HepG2 (cell line): ENCODE data around the gene RERE. TPM values are rescaled to one million over a fixed set of nuclear protein-coding genes. Genes with fewer than 3 reads are reported as not detected.

ENCODE experiments used
- ATM ChIP-seq: fragments of 450-650 bp; IDR thresholded peaks from 2 replicates; pipeline ENCODE4 v1.7.1; 2017; ENCODE audit warnings: mild to moderate bottlenecking, borderline replicate concordance
- CREB1 ChIP-seq, 2 experiments: fragments of 450-650 bp in 1 of 2; IDR thresholded peaks; 2 replicates each; pipeline ENCODE4 v1.6.1; 2016 to 2017; ENCODE audit warnings: control low read depth in 1 of 2, mild to moderate bottlenecking in 1 of 2, missing compliant biosample characterization in 1 of 2, missing genetic modification characterization in 1 of 2
- ELF3 ChIP-seq: IDR thresholded peaks from 2 replicates; pipeline ENCODE4 v1.6.1; 2016; ENCODE audit warnings: missing genetic modification reagents, missing compliant biosample characterization
- MXD4 ChIP-seq: IDR thresholded peaks from 2 replicates; pipeline ENCODE4 v1.6.1; 2016; ENCODE audit warnings: mild to moderate bottlenecking, missing biosample characterization, missing genetic modification reagents
- NCOA2 ChIP-seq: sonication (generic); formaldehyde crosslinking; IDR thresholded peaks from 2 replicates; pipeline ENCODE4 v1.8.0; 2022; ENCODE audit warnings: inconsistent platforms
- PAF1 ChIP-seq: IDR thresholded peaks from 2 replicates; pipeline ENCODE4 v1.6.1; 2016; ENCODE audit warnings: missing genetic modification reagents, missing compliant biosample characterization
- SRF ChIP-seq: IDR thresholded peaks from 2 replicates; pipeline ENCODE4 v1.6.1; 2011; ENCODE audit warnings: mild to moderate bottlenecking, low read depth, low read length, moderate library complexity
- TGIF2 ChIP-seq: IDR thresholded peaks from 2 replicates; pipeline ENCODE4 v1.6.1; 2016; ENCODE audit warnings: control low read depth, missing compliant biosample characterization
- ZNF564 ChIP-seq: sonication (generic); formaldehyde crosslinking; IDR thresholded peaks from 2 replicates; pipeline ENCODE4 v1.8.1; 2023; ENCODE audit warnings: mild to moderate bottlenecking, missing genetic modification reagents
- ZNF609 ChIP-seq: sonication (generic); formaldehyde crosslinking; IDR thresholded peaks from 2 replicates; pipeline ENCODE4 v1.4.0; 2020; ENCODE audit warnings: mild to moderate bottlenecking, missing genetic modification reagents, borderline replicate concordance
- polyA plus RNA-seq, 8 experiments: library from polyadenylated mRNA; depleted of rRNA in 3 of 8; stranded (reverse) in 7 of 8; unstranded in 1 of 8; fragments of >200 nt; fragmentation: Illumina TruSeq in 4 of 8; extraction: Trizol in 4 of 8; gene quantifications; 2 replicates each; pipeline versions ENCODE4 v1.2.1 to v1.2.3, GENCODE V29; 2011 to 2016; ENCODE audit warnings: low read depth in 4 of 8, missing spikeins in 1 of 8, mixed read lengths in 1 of 8; ENCODE audit not compliant: insufficient read depth in 1 of 8
- total RNA-seq, 5 experiments: library from RNA; depleted of rRNA; stranded (reverse); fragments of >200 nt; fragmentation: Illumina TruSeq; extraction: Trizol; gene quantifications; 2 replicates each; pipeline ENCODE4 v1.2.3, GENCODE V29; 2016; ENCODE audit warnings: low read depth in 1 of 5
- TF ChIP-seq, protein P1 (sequence below): sonication (generic); formaldehyde crosslinking; IDR thresholded peaks from 2 replicates; pipeline ENCODE4 v1.5.0; 2020; ENCODE audit warnings: mild to moderate bottlenecking, missing genetic modification reagents, moderate library complexity
- TF ChIP-seq, protein P2 (sequence below): IDR thresholded peaks from 2 replicates; pipeline ENCODE4 v1.6.1; 2016
- TF ChIP-seq, protein P3 (sequence below): IDR thresholded peaks from 2 replicates; pipeline ENCODE4 v1.6.1; 2016; ENCODE audit warnings: control low read depth
- TF ChIP-seq, protein P4 (sequence below): sonication (generic); formaldehyde crosslinking; IDR thresholded peaks from 2 replicates; pipeline ENCODE4 v1.8.0; 2022; ENCODE audit warnings: missing genetic modification reagents, low read depth, mild to moderate bottlenecking, borderline replicate concordance
- TF ChIP-seq, protein P5 (sequence below), 2 experiments: sonication (generic) in 1 of 2; formaldehyde crosslinking in 1 of 2; IDR thresholded peaks; 2 replicates each; pipeline versions ENCODE4 v1.5.1 to v1.6.1; 2011 to 2020; ENCODE audit warnings: borderline replicate concordance in 1 of 2, low read depth in 1 of 2, low read length in 1 of 2, mild to moderate bottlenecking in 1 of 2, missing genetic modification reagents in 1 of 2, moderate library complexity in 1 of 2

Gene RERE
- total and polyA plus RNA-seq, 2 of the 13 experiments (the other 11 are each of a cell fraction or from before 2014, with no cell fraction given) = 18.3 to 21.9 TPM

DNA sequence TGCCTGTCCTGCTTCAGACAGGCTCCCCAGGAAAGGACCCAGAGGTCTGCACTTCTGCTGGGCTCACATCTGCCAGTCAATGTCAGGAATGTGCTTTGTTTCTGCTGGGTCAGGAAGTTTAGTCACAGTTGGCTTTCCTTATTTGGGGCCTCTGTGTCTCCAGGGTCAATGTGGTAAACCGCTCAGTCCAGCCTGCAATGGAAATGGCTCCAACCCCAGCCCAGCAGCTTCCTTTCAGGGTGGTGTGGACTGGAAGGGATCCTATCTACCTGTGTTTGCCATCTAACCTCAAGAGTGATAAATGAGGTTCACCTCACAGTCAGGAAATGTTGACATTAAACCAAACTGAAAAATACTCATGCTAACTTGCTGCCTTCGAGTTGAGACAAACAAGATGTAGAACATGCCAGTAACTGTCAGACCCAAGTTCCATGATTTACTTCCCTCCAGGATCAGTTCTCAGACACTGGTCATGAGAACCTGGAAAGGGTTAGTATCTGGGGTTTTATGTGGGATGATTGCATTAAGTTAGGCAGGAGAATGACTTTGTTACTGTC, 40.8 kb upstream of the RERE start (continued):
- TF ChIP-seq, protein P1, sequence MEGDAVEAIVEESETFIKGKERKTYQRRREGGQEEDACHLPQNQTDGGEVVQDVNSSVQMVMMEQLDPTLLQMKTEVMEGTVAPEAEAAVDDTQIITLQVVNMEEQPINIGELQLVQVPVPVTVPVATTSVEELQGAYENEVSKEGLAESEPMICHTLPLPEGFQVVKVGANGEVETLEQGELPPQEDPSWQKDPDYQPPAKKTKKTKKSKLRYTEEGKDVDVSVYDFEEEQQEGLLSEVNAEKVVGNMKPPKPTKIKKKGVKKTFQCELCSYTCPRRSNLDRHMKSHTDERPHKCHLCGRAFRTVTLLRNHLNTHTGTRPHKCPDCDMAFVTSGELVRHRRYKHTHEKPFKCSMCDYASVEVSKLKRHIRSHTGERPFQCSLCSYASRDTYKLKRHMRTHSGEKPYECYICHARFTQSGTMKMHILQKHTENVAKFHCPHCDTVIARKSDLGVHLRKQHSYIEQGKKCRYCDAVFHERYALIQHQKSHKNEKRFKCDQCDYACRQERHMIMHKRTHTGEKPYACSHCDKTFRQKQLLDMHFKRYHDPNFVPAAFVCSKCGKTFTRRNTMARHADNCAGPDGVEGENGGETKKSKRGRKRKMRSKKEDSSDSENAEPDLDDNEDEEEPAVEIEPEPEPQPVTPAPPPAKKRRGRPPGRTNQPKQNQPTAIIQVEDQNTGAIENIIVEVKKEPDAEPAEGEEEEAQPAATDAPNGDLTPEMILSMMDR = 0 out of 2 replicates have a peak, but pooled peaks have one; percentile 14
- TF ChIP-seq, protein P2, sequence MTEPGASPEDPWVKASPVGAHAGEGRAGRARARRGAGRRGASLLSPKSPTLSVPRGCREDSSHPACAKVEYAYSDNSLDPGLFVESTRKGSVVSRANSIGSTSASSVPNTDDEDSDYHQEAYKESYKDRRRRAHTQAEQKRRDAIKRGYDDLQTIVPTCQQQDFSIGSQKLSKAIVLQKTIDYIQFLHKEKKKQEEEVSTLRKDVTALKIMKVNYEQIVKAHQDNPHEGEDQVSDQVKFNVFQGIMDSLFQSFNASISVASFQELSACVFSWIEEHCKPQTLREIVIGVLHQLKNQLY = 0 out of 2 replicates have a peak, but pooled peaks have one; percentile 24
- TF ChIP-seq TGIF2 (CRISPR knock-in tag) = peak; percentile 54
- TF ChIP-seq SRF = peak; percentile 86; the same call in 1 of the 2 replicates
- TF ChIP-seq, protein P3, sequence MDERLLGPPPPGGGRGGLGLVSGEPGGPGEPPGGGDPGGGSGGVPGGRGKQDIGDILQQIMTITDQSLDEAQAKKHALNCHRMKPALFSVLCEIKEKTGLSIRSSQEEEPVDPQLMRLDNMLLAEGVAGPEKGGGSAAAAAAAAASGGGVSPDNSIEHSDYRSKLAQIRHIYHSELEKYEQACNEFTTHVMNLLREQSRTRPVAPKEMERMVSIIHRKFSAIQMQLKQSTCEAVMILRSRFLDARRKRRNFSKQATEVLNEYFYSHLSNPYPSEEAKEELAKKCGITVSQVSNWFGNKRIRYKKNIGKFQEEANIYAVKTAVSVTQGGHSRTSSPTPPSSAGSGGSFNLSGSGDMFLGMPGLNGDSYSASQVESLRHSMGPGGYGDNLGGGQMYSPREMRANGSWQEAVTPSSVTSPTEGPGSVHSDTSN (CRISPR knock-in tag) = peak; percentile 57
- TF ChIP-seq PAF1 (CRISPR knock-in tag) = peak; percentile 84
- no peak for TF ChIP-seq ZNF564 (CRISPR knock-in tag)
- no peak for TF ChIP-seq ATM
- TF ChIP-seq, protein P4, sequence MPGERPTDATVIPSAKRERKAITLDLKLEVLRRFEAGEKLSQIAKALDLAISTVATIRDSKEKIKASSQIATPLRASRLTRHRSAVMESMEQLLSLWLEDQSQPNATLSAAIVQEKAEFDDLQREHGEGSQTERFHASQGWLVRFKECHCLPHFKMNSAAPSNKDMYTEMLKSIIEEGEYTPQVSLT (CRISPR knock-in tag) = peak; percentile 29; the same call in 1 of the 2 replicates
- TF ChIP-seq, protein P5, sequence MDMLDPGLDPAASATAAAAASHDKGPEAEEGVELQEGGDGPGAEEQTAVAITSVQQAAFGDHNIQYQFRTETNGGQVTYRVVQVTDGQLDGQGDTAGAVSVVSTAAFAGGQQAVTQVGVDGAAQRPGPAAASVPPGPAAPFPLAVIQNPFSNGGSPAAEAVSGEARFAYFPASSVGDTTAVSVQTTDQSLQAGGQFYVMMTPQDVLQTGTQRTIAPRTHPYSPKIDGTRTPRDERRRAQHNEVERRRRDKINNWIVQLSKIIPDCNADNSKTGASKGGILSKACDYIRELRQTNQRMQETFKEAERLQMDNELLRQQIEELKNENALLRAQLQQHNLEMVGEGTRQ (IDR thresholded peaks at IDR 0.05; ENCODE audit: low read depth, low read length) = no peak
- TF ChIP-seq, protein P5 (CRISPR knock-in tag; IDR thresholded peaks at IDR 0.05; ENCODE audit: borderline replicate concordance) = peak; percentile 43; the same call in 1 of the 2 replicates
- no peak for TF ChIP-seq CREB1 (IDR thresholded peaks at IDR 0.05)
- peak; percentile 34; the same call in 1 of the 2 replicates for TF ChIP-seq CREB1 (CRISPR knock-in tag; IDR thresholded peaks at IDR 0.05)
- TF ChIP-seq ELF3 = peak; percentile 29
- TF ChIP-seq NCOA2 (CRISPR knock-in tag) = peak; percentile 56; the same call in 1 of the 2 replicates
- TF ChIP-seq MXD4 (CRISPR knock-in tag) = peak; percentile 36; the same call in 1 of the 2 replicates
- TF ChIP-seq ZNF609 (CRISPR knock-in tag) = peak; percentile 16; the same call in 1 of the 2 replicates
